Endothelial cell of umbilical vein (primary cell): Measurements from ENCODE around the gene FAM193B. TPM values are rescaled to one million over a fixed set of nuclear protein-coding genes. Genes with fewer than 3 reads are reported as not detected.

ENCODE experiments used
- BruUV-seq: library from RNA; stranded (reverse); fragments of 400-500 nt; replicated peaks from 2 replicates; lab custom pipeline; 2021; lab: Mats Ljungman, UMichigan
- CTCF ChIA-PET: fragments of 300-600, 350-600 bp; sonication (Branson Sonifier 250); formaldehyde crosslinking; loops from one replicate; lab custom pipeline; 2021; ENCODE audit warnings: antibody characterized with exemption, inconsistent platforms; lab: Charles Lee
- POLR2A ChIA-PET: fragments of 300-600, 350-600 bp; sonication (Branson Sonifier 250); formaldehyde crosslinking; loops from one replicate; lab custom pipeline; 2021; ENCODE audit warnings: antibody characterized with exemption, inconsistent platforms; lab: Charles Lee
- DNase-seq: peaks from one replicate; pipeline ENCODE4 v3.0.0-alpha.2; 2011; ENCODE audit warnings: low read depth, low spot score
- FAIRE-seq: peaks from 2 replicates; lab custom pipeline; 2011; peaks lifted over from hg19 to GRCh38; lab: Jason Lieb, UNC
- H2AFZ ChIP-seq: 2 replicates; pipeline ENCODE4 v1.6.0; 2012; ENCODE audit warnings: low read depth, low read length, control low read depth, inconsistent platforms
- H3K27ac ChIP-seq: 2 replicates; pipeline ENCODE4 v1.5.1; 2011; ENCODE audit warnings: low read depth, mild to moderate bottlenecking, control low read depth, low read length, moderate library complexity; ENCODE audit not compliant: insufficient read depth
- H3K27me3 ChIP-seq, 2 experiments: 2 replicates each; pipeline versions ENCODE4 v1.6.0 to v1.6.1; 2011; ENCODE audit warnings: low read length in 2 of 2, mixed read lengths in 1 of 2; ENCODE audit not compliant: control insufficient read depth in 2 of 2, insufficient read depth in 2 of 2
- H3K36me3 ChIP-seq, 2 experiments: 2 replicates in 1 of 2; 3 replicates in 1 of 2; pipeline ENCODE4 v1.5.1; 2011; ENCODE audit warnings: low read length in 2 of 2, mild to moderate bottlenecking in 1 of 2, moderate library complexity in 1 of 2; ENCODE audit not compliant: control insufficient read depth in 2 of 2, insufficient read depth in 2 of 2; ENCODE audit errors: extremely low read depth in 1 of 2
- H3K4me1 ChIP-seq: 3 replicates; pipeline ENCODE4 v1.5.1; 2011; ENCODE audit warnings: mild to moderate bottlenecking, low read length; ENCODE audit not compliant: control insufficient read depth, insufficient read depth; ENCODE audit errors: extremely low read depth
- H3K4me2 ChIP-seq: 2 replicates; pipeline ENCODE4 v1.6.1; 2011; ENCODE audit warnings: low read length, control low read depth, mixed read lengths; ENCODE audit not compliant: insufficient read depth
- H3K4me3 ChIP-seq, 3 experiments: fragments of 200-600 bp in 1 of 3; sonication (generic), shearing (Covaris generic) in 1 of 3; replicated peaks in 1 of 3; 2 replicates each; pipeline ENCODE4 v1.5.1; 2011 to 2016; ENCODE audit warnings: control low read depth in 3 of 3, low read length in 3 of 3, mild to moderate bottlenecking in 2 of 3, inconsistent platforms in 1 of 3, low read depth in 1 of 3, moderate library complexity in 1 of 3; ENCODE audit not compliant: insufficient read depth in 1 of 3
- H3K79me2 ChIP-seq: 2 replicates; pipeline ENCODE4 v1.6.0; 2012; ENCODE audit warnings: low read length, inconsistent platforms; ENCODE audit not compliant: control insufficient read depth, insufficient read depth
- H3K9ac ChIP-seq: replicated peaks from 2 replicates; pipeline ENCODE3; 2011; ENCODE audit warnings: low read length, control low read depth; ENCODE audit not compliant: insufficient read depth; ENCODE audit errors: extremely low read depth
- H3K9me1 ChIP-seq: replicated peaks from 3 replicates; pipeline ENCODE4 v1.6.0; 2011; ENCODE audit warnings: mild to moderate bottlenecking, low read length; ENCODE audit not compliant: control insufficient read depth, insufficient read depth; ENCODE audit errors: extremely low read depth
- H3K9me3 ChIP-seq: replicated peaks from 2 replicates; pipeline ENCODE4 v1.5.1; 2012; ENCODE audit warnings: low read length, inconsistent platforms; ENCODE audit not compliant: control insufficient read depth, insufficient read depth
- H4K20me1 ChIP-seq: replicated peaks from 2 replicates; pipeline ENCODE3; 2011; ENCODE audit warnings: mild to moderate bottlenecking, low read length; ENCODE audit not compliant: control insufficient read depth, insufficient read depth; ENCODE audit errors: extremely low read depth
- CTCF ChIP-seq, 2 donors: IDR thresholded peaks; 1 replicate in 1 of 2; 2 replicates in 1 of 2; pipeline ENCODE4 v1.5.1; 2011; ENCODE audit warnings: low read length in 2 of 2, mild to moderate bottlenecking in 2 of 2, moderate library complexity in 2 of 2, control low read depth in 1 of 2, inconsistent platforms in 1 of 2, low read depth in 1 of 2; ENCODE audit not compliant: insufficient read depth in 1 of 2; ENCODE audit errors: extremely low read depth in 1 of 2
- EZH2 ChIP-seq: IDR thresholded peaks from 2 replicates; pipeline ENCODE4 v1.6.1; 2012; ENCODE audit warnings: borderline replicate concordance, low read depth, mild to moderate bottlenecking, moderate library complexity, low read length, inconsistent platforms; ENCODE audit not compliant: severe bottlenecking
- FOS ChIP-seq: IDR thresholded peaks from 2 replicates; pipeline ENCODE4 v1.6.1; 2011; ENCODE audit warnings: mild to moderate bottlenecking, low read length, moderate library complexity, borderline replicate concordance; ENCODE audit not compliant: insufficient read depth
- GATA2 ChIP-seq: IDR thresholded peaks from 2 replicates; pipeline ENCODE4 v1.7.0; 2011; ENCODE audit warnings: low read depth, mild to moderate bottlenecking, moderate library complexity, mixed read lengths, low read length; ENCODE audit not compliant: insufficient read length, insufficient read depth
- MAX ChIP-seq: IDR thresholded peaks from 2 replicates; pipeline ENCODE4 v1.6.1; 2011; ENCODE audit not compliant: insufficient read depth, insufficient read length
- MYC ChIP-seq: IDR thresholded peaks from one replicate; pipeline ENCODE4 v1.6.1; 2011; ENCODE audit warnings: mild to moderate bottlenecking, low read depth, low read length
- POLR2A ChIP-seq: IDR thresholded peaks from 2 replicates; pipeline ENCODE4 v1.6.1; 2012; ENCODE audit warnings: low read depth, mild to moderate bottlenecking, control low read depth, low read length
- POLR2AphosphoS5 ChIP-seq: IDR thresholded peaks from 2 replicates; pipeline ENCODE4 v1.6.1; 2012; ENCODE audit warnings: low read depth, mild to moderate bottlenecking, control low read depth, low read length, moderate library complexity; ENCODE audit not compliant: insufficient read depth
- dilution Hi-C: fragments of 300-500 bp; cut with MboI; formaldehyde crosslinking; loops from one replicate; pipeline ENCODE4 v1.15.0; 2019; ENCODE audit warnings: low sequenced_read_pairs; ENCODE audit not compliant: extremely low pct_ligation_motif_present
- intact Hi-C: fragments of 100-400 bp; cut with micrococcal nuclease; formaldehyde crosslinking; loops from one replicate; pipeline ENCODE4 v1.10.0; 2022
- polyA plus RNA-seq, 4 experiments: library from polyadenylated mRNA; depleted of rRNA in 3 of 4; stranded (reverse) in 3 of 4; unstranded in 1 of 4; fragments of >200 nt; gene quantifications; 2 replicates each; pipeline versions ENCODE4 v1.2.1 to v1.2.3, GENCODE V29; 2011 to 2012; ENCODE audit warnings: missing spikeins in 1 of 4
- total RNA-seq: library from RNA; stranded (reverse); gene quantifications from 2 replicates; pipeline ENCODE4 v1.2.3, GENCODE V29; 2021

The FAM193B gene
- total and polyA plus RNA-seq, 2 donors (not counting 3 experiments of a cell fraction or from before 2014, with no cell fraction given) = 57.9 to 75.7 TPM

- H3K36me3 ChIP-seq = peaks cover 21 to 64% of the 10 kb centered on the region in 2 experiments
- H3K4me2 ChIP-seq = no peak overlapping the region
- ChIA-PET POLR2A (interaction anchor here (1.6 kb wide), 1 partner anchor 10 kb away, joined by 5 read pairs; no protein-coding TSS in a partner anchor), CTCF (interaction anchor here (1.4 kb wide), 1 partner anchor 31 kb away, joined by 4 read pairs; no protein-coding TSS in a partner anchor)
- no peak for DNase-seq
- no peaks in the 10 kb centered on the region for H3K9me3 ChIP-seq
- no peaks in the 10 kb centered on the region for H3K27me3 ChIP-seq
- H4K20me1 ChIP-seq = no peaks in the 10 kb centered on the region
- H3K4me1 ChIP-seq = peaks cover 21% of the 10 kb centered on the region
- no peaks in the 10 kb centered on the region for H3K9me1 ChIP-seq
- H3K4me3 ChIP-seq = no peak overlapping the region
- BruUV-seq = no TSS peak
- H3K79me2 ChIP-seq = peaks cover 26% of the 10 kb centered on the region
- TF ChIP-seq POLR2AphosphoS5 (no peak), EZH2 (no peak), MYC (no peak), GATA2 (no peak), CTCF (IDR thresholded peaks at IDR 0.05; ENCODE audit: extremely low read depth in 1 of 2, insufficient read depth in 1 of 2, low read depth in 1 of 2, low read length in 2 of 2) (peak in 1 of 2 donors; percentile 6), POLR2A (no peak), FOS (no peak), MAX (no peak)
- H3K9ac ChIP-seq = no peak overlapping the region
- intact Hi-C loops = no loop called here
- dilution Hi-C loops = no loop called here
- H2AFZ ChIP-seq = no peak overlapping the region
- FAIRE-seq = no peak
- H3K27ac ChIP-seq = no peak overlapping the region
Measured at GRCh38 chr5:177487975-177488374, 66.4 kb downstream of the FAM193B start.
